ENCODE measurements around the gene NLRP5.

The NLRP5 gene

GRCh38 chr19:56079609-56080008, 93.0 kb downstream of the NLRP5 start:
- H3K4me1 ChIP-seq (ENCODE audit: control insufficient read depth, insufficient read depth, low read length) = peaks cover 3% of the 10 kb centered on the region; the same call in 1 of the 2 replicates
- no peak overlapping the region for H3K4me3 ChIP-seq (ENCODE audit: low read depth, low read length)
- H3K9me3 ChIP-seq (ENCODE audit: control insufficient read depth, insufficient read depth, low read depth, low read length) = no peaks in the 10 kb centered on the region
- ChIA-PET POLR2A (interaction anchor here (0.6 kb wide), 1 partner anchor 216 kb away, joined by 3 read pairs; no protein-coding TSS in a partner anchor), CTCF (interaction anchor here (0.6 to 6.1 kb wide), 10 partner anchors 11 to 253 kb away, joined by 3 to 74 read pairs (median 5); no protein-coding TSS in a partner anchor)
- no peaks in the 10 kb centered on the region for H3K36me3 ChIP-seq (ENCODE audit: control insufficient read depth in 2 of 2, insufficient read depth in 1 of 2, low read length in 2 of 2)
- TF ChIP-seq PRDM1 (tag by site-specific recombination; IDR thresholded peaks at IDR 0.05) = no peak
- H3K27ac ChIP-seq (ENCODE audit: extremely low read depth, low read depth, low read length) = no peak overlapping the region

GRCh38 chr19:56080669-56081401, 94.3 kb downstream of the NLRP5 start:
- no peak overlapping the region for H3K27ac ChIP-seq (ENCODE audit: extremely low read depth, low read depth, low read length)
- CTCF ChIA-PET = interaction anchor here (0.6 to 4.9 kb wide), 26 partner anchors 9 to 1458 kb away, joined by 3 to 42 read pairs (median 4); no protein-coding TSS in a partner anchor
- peak overlapping the region; percentile 28 for H3K4me3 ChIP-seq (ENCODE audit: low read depth, low read length)
- POLR2A ChIA-PET = interaction anchor here (0.5 to 0.6 kb wide), 3 partner anchors 26 to 243 kb away, joined by 3 to 6 read pairs (median 4); no protein-coding TSS in a partner anchor
- no peaks in the 10 kb centered on the region for H3K9me3 ChIP-seq (ENCODE audit: control insufficient read depth, insufficient read depth, low read depth, low read length)
- H3K4me1 ChIP-seq (ENCODE audit: control insufficient read depth, insufficient read depth, low read length) = peaks cover 3% of the 10 kb centered on the region; the same call in 1 of the 2 replicates
- H3K36me3 ChIP-seq (ENCODE audit: control insufficient read depth in 2 of 2, insufficient read depth in 1 of 2, low read length in 2 of 2) = peaks cover 0 to 4% of the 10 kb centered on the region in 2 experiments; a peak in 1 of 3 replicates
- 0 out of 2 replicates have a peak, but pooled peaks have one; percentile 13 for TF ChIP-seq ZNF785 (tag by site-specific recombination; IDR thresholded peaks at IDR 0.05)
- TF ChIP-seq HIC1 (tag by site-specific recombination; IDR thresholded peaks at IDR 0.05) = peak; percentile 54; the same call in 1 of the 2 replicates
- no peak for TF ChIP-seq ATF2 (tag by site-specific recombination; IDR thresholded peaks at IDR 0.05; ENCODE audit: low read depth)
- TF ChIP-seq ZNF658 (tag by site-specific recombination; IDR thresholded peaks at IDR 0.05) = no peak
- TF ChIP-seq ZNF777 (tag by site-specific recombination; IDR thresholded peaks at IDR 0.05; ENCODE audit: borderline replicate concordance) = 0 out of 2 replicates have a peak, but pooled peaks have one; percentile 39
- no peak for TF ChIP-seq ZNF555 (tag by site-specific recombination; conservative IDR thresholded peaks at IDR 0.05)
- no peak for TF ChIP-seq KLF9 (tag by site-specific recombination; IDR thresholded peaks at IDR 0.05; ENCODE audit: low read depth)
- no peak for TF ChIP-seq ZNF610 (tag by site-specific recombination; IDR thresholded peaks at IDR 0.05; ENCODE audit: borderline replicate concordance)
- no peak for TF ChIP-seq ZNF24 (tag by site-specific recombination; IDR thresholded peaks at IDR 0.05)
- no peak for TF ChIP-seq ZBTB6 (tag by site-specific recombination; IDR thresholded peaks at IDR 0.05)
- no peak for TF ChIP-seq ZNF544 (tag by site-specific recombination; IDR thresholded peaks at IDR 0.05)
- no peak for TF ChIP-seq ZNF366 (tag by site-specific recombination; conservative IDR thresholded peaks at IDR 0.05)
- 0 out of 2 replicates have a peak, but pooled peaks have one; percentile 17 for TF ChIP-seq KLF17 (tag by site-specific recombination; IDR thresholded peaks at IDR 0.05)
- peak; percentile 43; the same call in 1 of the 2 replicates for TF ChIP-seq ZNF600 (tag by site-specific recombination; IDR thresholded peaks at IDR 0.05)
- no peak for TF ChIP-seq ZNF121 (tag by site-specific recombination; IDR thresholded peaks at IDR 0.05)
- no peak for TF ChIP-seq ZSCAN18 (tag by site-specific recombination; IDR thresholded peaks at IDR 0.05)
- TF ChIP-seq SP7 (tag by site-specific recombination; IDR thresholded peaks at IDR 0.05) = no peak
- no peak for TF ChIP-seq MEIS1 (CRISPR knock-in tag; IDR thresholded peaks at IDR 0.05; ENCODE audit: borderline replicate concordance)
- no peak for TF ChIP-seq AEBP2 (tag by site-specific recombination; IDR thresholded peaks at IDR 0.05; ENCODE audit: borderline replicate concordance)
- no peak for TF ChIP-seq ZNF704 (tag by site-specific recombination; IDR thresholded peaks at IDR 0.05)
- no peak for TF ChIP-seq YY1 (tag by site-specific recombination; IDR thresholded peaks at IDR 0.05)
- TF ChIP-seq KLF7 (tag by site-specific recombination; IDR thresholded peaks at IDR 0.05; ENCODE audit: borderline replicate concordance) = no peak
